Measurements from ENCODE around the gene DCC.

The DCC gene

GRCh38 chr18:52914148-52914547, 574.2 kb downstream of the DCC start:
- no peak for DNase-seq (ENCODE audit: low spot score)

GRCh38 chr18:52920665-52921064, 580.7 kb downstream of the DCC start:
- no peak for DNase-seq (ENCODE audit: low spot score)

- no peak for DNase-seq (ENCODE audit: low spot score)
These were observed 593.4 kb downstream of the DCC start for GRCh38 chr18:52933356-52933755.

GRCh38 chr18:52936931-52937330, 596.9 kb downstream of the DCC start:
- DNase-seq (ENCODE audit: low spot score), result no peak

GRCh38 chr18:52937840-52938239, 597.8 kb downstream of the DCC start:
- DNase-seq (ENCODE audit: low spot score), result no peak

GRCh38 chr18:52945552-52945951, 605.6 kb downstream of the DCC start:
- DNase-seq (ENCODE audit: low spot score), result no peak

GRCh38 chr18:52948868-52949444, 609.0 kb downstream of the DCC start:
- DNase-seq (ENCODE audit: low spot score), result no peak

GRCh38 chr18:52950155-52950554, 610.2 kb downstream of the DCC start:
- no peak for DNase-seq (ENCODE audit: low spot score)

- no peak for DNase-seq (ENCODE audit: low spot score)
These were observed 613.4 kb downstream of the DCC start for GRCh38 chr18:52953387-52953786.

- no peak for DNase-seq (ENCODE audit: low spot score)
These were observed 623.5 kb downstream of the DCC start for GRCh38 chr18:52963481-52963880.

- no peak for DNase-seq (ENCODE audit: low spot score)
These were observed 630.7 kb downstream of the DCC start for GRCh38 chr18:52970686-52971085.

- no peak for DNase-seq (ENCODE audit: low spot score)
These were observed 631.1 kb downstream of the DCC start for GRCh38 chr18:52971097-52971496.

GRCh38 chr18:52979892-52980291, 639.9 kb downstream of the DCC start:
- DNase-seq (ENCODE audit: low spot score), result no peak

GRCh38 chr18:52991246-52991645, 651.2 kb downstream of the DCC start:
- DNase-seq (ENCODE audit: low spot score), result no peak

GRCh38 chr18:52992041-52992440, 652.0 kb downstream of the DCC start:
- no peak for DNase-seq (ENCODE audit: low spot score)

- no peak for DNase-seq (ENCODE audit: low spot score)
These were observed 655.9 kb downstream of the DCC start for GRCh38 chr18:52995875-52996274.

- no peak for DNase-seq (ENCODE audit: low spot score)
These were observed 659.6 kb downstream of the DCC start for GRCh38 chr18:52999633-53000032.

- DNase-seq (ENCODE audit: low spot score), result no peak
These were observed 664.8 kb downstream of the DCC start for GRCh38 chr18:53004798-53005197.

- DNase-seq (ENCODE audit: low spot score), result no peak
These were observed 678.8 kb downstream of the DCC start for GRCh38 chr18:53018791-53019190.

GRCh38 chr18:53025247-53025646, 685.2 kb downstream of the DCC start:
- no peak for DNase-seq (ENCODE audit: low spot score)

GRCh38 chr18:53028565-53028964, 688.6 kb downstream of the DCC start:
- no peak for DNase-seq (ENCODE audit: low spot score)

GRCh38 chr18:53033128-53033527, 693.1 kb downstream of the DCC start:
- DNase-seq (ENCODE audit: low spot score), result no peak

GRCh38 chr18:53038608-53039007, 698.6 kb downstream of the DCC start:
- DNase-seq (ENCODE audit: low spot score), result no peak

- no peak for DNase-seq (ENCODE audit: low spot score)
These were observed 700.3 kb downstream of the DCC start for GRCh38 chr18:53040286-53040685.

GRCh38 chr18:53056064-53056463, 716.1 kb downstream of the DCC start:
- DNase-seq (ENCODE audit: low spot score), result no peak

Data from hematopoietic multipotent progenitor cell treated with erythropoietin and hydrocortisone succinate and interleukin-3 and kit ligand, for 17 days (in vitro differentiated cells).